Stomach (tissue), 9 donors: ENCODE data around the gene IKZF1. TPM values are rescaled to one million over a fixed set of nuclear protein-coding genes. Genes with fewer than 3 reads are reported as not detected.

Experiments used
- DNase-seq, 2 donors: peaks; one replicate each; pipeline versions ENCODE4 v3.0.0 to v3.0.0-alpha.2; 2013 to 2019
- H3K27ac ChIP-seq, 5 donors: fragments of 200-600 bp in 4 of 5; sonication (generic) in 4 of 5; one replicate each; pipeline ENCODE4 v1.5.1; 2013 to 2019; ENCODE audit warnings: mild to moderate bottlenecking in 1 of 5, moderate library complexity in 1 of 5
- H3K27me3 ChIP-seq, 3 donors: fragments of 200-600 bp; sonication (generic); one replicate each; pipeline ENCODE4 v1.5.1; 2017 to 2019; ENCODE audit warnings: mixed run types in 1 of 3
- H3K36me3 ChIP-seq, 4 donors: fragments of 200-600 bp; sonication (generic); 1 replicate in 3 of 4; 2 replicates in 1 of 4; pipeline ENCODE4 v1.5.1; 2016 to 2019
- H3K4me1 ChIP-seq, 4 donors: fragments of 200-600 bp; sonication (generic); one replicate each; pipeline ENCODE4 v1.5.1; 2016 to 2019
- H3K4me3 ChIP-seq, 4 donors: fragments of 200-600 bp; sonication (generic) in 3 of 4; one replicate each; pipeline ENCODE4 v1.5.1; 2016 to 2019; ENCODE audit warnings: mild to moderate bottlenecking in 1 of 4
- H3K9me3 ChIP-seq, 4 donors: fragments of 200-600 bp; sonication (generic); one replicate each; pipeline ENCODE4 v1.5.1; 2016 to 2019
- CTCF ChIP-seq, 7 experiments: fragments of 450-650 bp in 4 of 7; fragments of 200-600 bp in 3 of 7; sonication (generic) in 3 of 7; IDR thresholded peaks; one replicate each; pipeline ENCODE4 v1.5.1; 2016 to 2019; ENCODE audit warnings: antibody characterized with exemption in 7 of 7, control low read depth in 2 of 7, mild to moderate bottlenecking in 1 of 7
- EP300 ChIP-seq: sonication (generic); formaldehyde crosslinking; IDR thresholded peaks from one replicate; pipeline ENCODE4 v1.6.1; 2017; ENCODE audit warnings: antibody characterized with exemption
- POLR2A ChIP-seq, 4 donors: fragments of 450-650 bp; IDR thresholded peaks; one replicate each; pipeline ENCODE4 v1.6.1; 2016; ENCODE audit warnings: antibody characterized with exemption in 4 of 4, control low read depth in 2 of 4, mild to moderate bottlenecking in 1 of 4, moderate library complexity in 1 of 4
- POLR2AphosphoS5 ChIP-seq, 3 donors: sonication (generic); formaldehyde crosslinking; IDR thresholded peaks; one replicate each; pipeline ENCODE4 v1.6.1; 2016; ENCODE audit warnings: antibody characterized with exemption in 3 of 3
- WGBS, 5 donors: extraction: QIAGEN DNeasy Blood & Tissue Kit in 3 of 5; methylation state at CpG; one replicate each; pipeline versions ENCODE4 v1.1.5 to v1.1.7; 2013 to 2018; 5-methylcytosine and 5-hydroxymethylcytosine counted together
- intact Hi-C: fragments of 100-400 bp; cut with DNase I; formaldehyde crosslinking; loops from one replicate; pipeline ENCODE4 v1.15.1; 2023; ENCODE audit warnings: low total_unique reads
- polyA plus RNA-seq, 3 donors: library from polyadenylated mRNA; stranded (reverse); fragments of 200-250 nt; gene quantifications; one replicate each; pipeline ENCODE4 v1.2.3, GENCODE V29; 2013
- total RNA-seq, 5 donors: library from RNA; depleted of rRNA; stranded (reverse); fragments of >200 nt; gene quantifications; one replicate each; pipeline versions ENCODE4 v1.1.0 to v1.2.3, GENCODE V29; 2014 to 2016
- donor health status: healthy with polysubstance abuse.
- donor health status: Bipolar disorder and iron deficiency.
- donor health status: healthy.

IKZF1 gene
- total and polyA plus RNA-seq, 8 donors: 1.5 to 139 (median 9.7) TPM

DNA sequence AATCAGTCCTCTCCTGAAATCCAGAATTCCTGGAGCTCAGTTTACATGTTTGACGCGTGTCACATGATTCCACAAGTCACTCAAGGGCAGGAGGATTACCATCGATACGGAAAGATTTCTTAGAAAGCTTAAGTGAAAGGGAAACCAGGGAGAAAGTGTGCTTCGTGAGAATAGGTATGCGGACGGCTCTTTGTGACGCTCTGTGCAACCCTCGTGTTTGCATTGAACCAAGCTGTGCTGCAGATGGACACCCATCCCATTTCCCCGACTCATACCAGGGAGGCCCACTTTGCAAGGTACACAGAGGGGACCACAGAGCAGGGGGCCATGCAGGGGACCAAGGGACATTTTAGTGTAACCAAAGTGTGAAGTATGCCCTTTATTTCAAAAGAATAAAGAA lies 43.2 kb downstream of the IKZF1 start:
- TF ChIP-seq EP300 (no peak), POLR2A (IDR thresholded peaks at IDR 0.05) (no peak), CTCF (IDR thresholded peaks at IDR 0.05) (no peak), POLR2AphosphoS5 (IDR thresholded peaks at IDR 0.05) (no peak)
- no peaks in the 10 kb centered on the region for H3K9me3 ChIP-seq
- WGBS, 5 donors: 77 to 88% (median 81%) methylated on average over 10 of the region's 10 CpGs
- peaks cover 0 to 6% (median 0%) of the 10 kb centered on the region in 3 donors for H3K27me3 ChIP-seq
- H3K27ac ChIP-seq: no peak overlapping the region
- H3K4me1 ChIP-seq: peaks cover 0 to 9% (median 0%) of the 10 kb centered on the region in 4 donors
- no peaks in the 10 kb centered on the region for H3K36me3 ChIP-seq
- intact Hi-C loops: no loop called here
- no peak for DNase-seq
- H3K4me3 ChIP-seq: no peak overlapping the region

GRCh38 chr7:50348469-50349162 lies 44.1 kb downstream of the IKZF1 start:
- 86 to 92% (median 88%) methylated on average over 8 of the region's 8 CpGs for WGBS, 5 donors
- no peak overlapping the region for H3K4me3 ChIP-seq
- H3K9me3 ChIP-seq: no peaks in the 10 kb centered on the region
- H3K27ac ChIP-seq: no peak overlapping the region
- TF ChIP-seq POLR2A (IDR thresholded peaks at IDR 0.05): no peak
- TF ChIP-seq CTCF (IDR thresholded peaks at IDR 0.05): no peak
- no peak for TF ChIP-seq EP300
- no peak for TF ChIP-seq POLR2AphosphoS5 (IDR thresholded peaks at IDR 0.05)
- intact Hi-C loops: no loop called here
- DNase-seq: no peak
- H3K4me1 ChIP-seq: peaks cover 0 to 9% (median 0%) of the 10 kb centered on the region in 4 donors
- H3K36me3 ChIP-seq: no peaks in the 10 kb centered on the region
- no peaks in the 10 kb centered on the region for H3K27me3 ChIP-seq

DNA sequence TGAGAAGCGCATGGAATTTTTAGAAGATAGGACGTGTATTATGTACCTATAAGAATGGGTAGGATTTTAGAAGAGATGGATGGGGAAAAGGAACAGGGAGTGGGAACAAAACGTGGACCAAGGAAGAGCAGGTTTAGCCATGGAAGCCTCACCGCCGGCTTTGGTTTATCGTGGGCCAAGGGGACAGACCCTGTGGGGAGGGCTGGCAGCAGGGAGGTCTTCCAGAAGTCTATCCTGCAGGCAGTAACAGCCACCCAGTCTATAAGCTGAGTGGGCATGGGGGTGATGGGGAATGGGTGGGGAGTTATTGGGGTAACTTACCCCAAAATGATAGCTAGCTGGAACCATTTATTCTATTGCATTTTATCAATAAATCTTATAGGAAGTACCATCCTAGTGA lies 44.9 kb downstream of the IKZF1 start:
- Histone ChIP-seq H3K27me3 (peaks cover 0 to 2% (median 0%) of the 10 kb centered on the region in 3 donors), H3K9me3 (no peaks in the 10 kb centered on the region), H3K36me3 (no peaks in the 10 kb centered on the region), H3K4me1 (peaks cover 0 to 9% (median 0%) of the 10 kb centered on the region in 4 donors), H3K4me3 (no peak overlapping the region), H3K27ac (peak overlapping the region in 2 of 5 donors; percentile 64 to 71)
- intact Hi-C loops: no loop called here
- TF ChIP-seq POLR2A (IDR thresholded peaks at IDR 0.05) (no peak), EP300 (no peak), CTCF (IDR thresholded peaks at IDR 0.05) (no peak), POLR2AphosphoS5 (IDR thresholded peaks at IDR 0.05) (no peak)
- WGBS, 5 donors: 81 to 93% (median 84%) methylated on average over 6 of the region's 6 CpGs
- DNase-seq: no peak

- WGBS, 5 donors: 74 to 77% (median 74%) methylated on average over 18 of the region's 18 CpGs
- H3K27ac ChIP-seq: peak overlapping the region; percentile 34 to 71 (median 50)
- no peak for TF ChIP-seq POLR2A (IDR thresholded peaks at IDR 0.05)
- TF ChIP-seq POLR2AphosphoS5 (IDR thresholded peaks at IDR 0.05): no peak
- no peak for TF ChIP-seq CTCF (IDR thresholded peaks at IDR 0.05)
- TF ChIP-seq EP300: no peak
- DNase-seq: no peak
- H3K4me1 ChIP-seq: peaks cover 0 to 11% (median 0%) of the 10 kb centered on the region in 4 donors
- H3K36me3 ChIP-seq: no peaks in the 10 kb centered on the region
- intact Hi-C loops: no loop called here
- H3K27me3 ChIP-seq: peaks cover 0 to 4% (median 0%) of the 10 kb centered on the region in 3 donors
- H3K4me3 ChIP-seq: no peak overlapping the region
- H3K9me3 ChIP-seq: no peaks in the 10 kb centered on the region
Measured at GRCh38 chr7:50349963-50350944, 45.7 kb downstream of the IKZF1 start.
